Measurements from ENCODE around the gene SDHA. TPM values are rescaled to one million over a fixed set of nuclear protein-coding genes. Genes with fewer than 3 reads are reported as not detected.
A peak's percentile ranks its signal among the peaks of the same experiment; 100 is the strongest.

Gene SDHA
- total and polyA plus RNA-seq, 2 of the 8 experiments (the other 6 are each of a cell fraction or from before 2014, with no cell fraction given), result 59.7 to 87.3 TPM

DNA sequence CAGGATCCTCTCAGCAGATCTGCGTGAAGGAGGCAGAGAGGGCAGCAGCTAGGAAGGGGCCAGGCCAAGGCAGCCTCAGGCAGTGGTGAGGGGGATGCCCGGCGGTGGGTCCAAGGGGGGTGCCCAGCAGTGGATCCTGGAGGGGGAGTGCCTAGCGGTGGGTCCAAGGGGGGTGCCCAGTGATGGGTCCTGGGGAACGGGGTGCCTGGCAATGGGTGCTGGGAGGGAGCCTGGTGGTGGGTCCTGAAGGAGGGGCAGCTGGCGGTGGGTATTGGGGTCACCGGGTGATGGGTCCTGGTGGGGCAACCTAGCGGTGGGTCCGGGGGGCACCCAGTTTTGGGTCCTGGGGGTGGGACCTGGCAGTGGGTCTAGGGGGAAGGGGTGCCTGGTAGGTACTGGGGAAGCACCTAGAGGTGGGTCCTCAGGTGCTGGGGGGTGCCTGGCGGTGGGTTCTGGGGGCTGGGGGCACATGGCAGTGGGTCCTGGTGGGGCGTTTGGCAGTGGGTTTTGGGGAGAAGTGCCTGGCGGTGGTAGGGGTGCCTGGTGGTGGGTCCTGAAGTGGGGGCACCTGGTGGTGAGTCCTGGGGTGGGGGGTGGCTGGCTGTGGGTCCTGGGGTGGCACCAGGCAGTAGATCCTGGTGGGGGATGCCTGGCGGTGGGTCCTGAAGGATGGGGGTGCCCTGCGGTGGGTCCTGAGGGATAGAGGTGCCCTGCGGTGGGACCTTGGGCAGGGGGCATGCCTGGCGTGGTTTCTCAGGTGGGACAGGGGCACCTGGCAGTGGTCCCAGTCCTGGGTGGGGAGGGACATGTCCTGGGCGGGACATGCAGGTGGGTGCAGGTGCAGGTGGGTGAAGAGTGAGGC lies 24.9 kb upstream of the SDHA start:
- Histone ChIP-seq H2BK20ac (ENCODE audit: low read length) (no peak overlapping the region), H3K18ac (ENCODE audit: extremely low read depth, low read length) (no peak overlapping the region), H3K4me2 (ENCODE audit: insufficient read depth in 1 of 2, low read depth in 2 of 2, low read length in 2 of 2) (no peak overlapping the region), H2BK5ac (ENCODE audit: low read depth, low read length) (no peak overlapping the region), H4K5ac (ENCODE audit: insufficient read length, low read depth, low read length) (no peak overlapping the region), H3K23me2 (ENCODE audit: low read depth, low read length) (no peaks in the 10 kb centered on the region), H2BK15ac (ENCODE audit: low read length) (no peak overlapping the region), H3K4me1 (replicated peaks in 1 of 4; ENCODE audit: control insufficient read depth in 3 of 4, insufficient read depth in 4 of 4, low read length in 3 of 4) (peaks cover 0 to 9% (median 5%) of the 10 kb centered on the region in 4 experiments; a peak in 5 of 7 replicates), H4K20me1 (replicated peaks in 1 of 2; ENCODE audit: control insufficient read depth in 1 of 2, insufficient read depth in 2 of 2, low read length in 2 of 2) (peaks cover 0 to 10% of the 10 kb centered on the region in 2 experiments), H2BK120ac (replicated peaks; ENCODE audit: low read depth, low read length) (no peak overlapping the region), H4K91ac (replicated peaks; ENCODE audit: insufficient read length, low read length) (no peak overlapping the region), H2AFZ (ENCODE audit: low read length) (no peak overlapping the region), H3K56ac (replicated peaks; ENCODE audit: insufficient read length, low read depth, low read length) (no peak overlapping the region), H3K9me3 (ENCODE audit: insufficient read depth in 2 of 2, low read depth in 1 of 2, low read length in 1 of 2) (no peaks in the 10 kb centered on the region), H3K79me1 (ENCODE audit: low read depth, low read length) (no peaks in the 10 kb centered on the region; the same call in 1 of the 2 replicates), H3K23ac (ENCODE audit: insufficient read length) (no peak overlapping the region), H2AK5ac (ENCODE audit: low read depth, low read length) (no peak overlapping the region), H3K27ac (ENCODE audit: low read depth, low read length) (no peak overlapping the region), H2BK12ac (ENCODE audit: low read depth, low read length) (no peak overlapping the region), H3K4ac (replicated peaks; ENCODE audit: insufficient read length, low read depth, low read length) (no peak overlapping the region), H3K79me2 (ENCODE audit: control insufficient read depth in 1 of 2, insufficient read depth in 2 of 2, low read length in 2 of 2) (no peaks in the 10 kb centered on the region), H4K8ac (ENCODE audit: extremely low read depth, insufficient read depth, low read length) (peak overlapping the region; percentile 25; the same call in 1 of the 2 replicates), H3K9ac (replicated peaks in 1 of 4; ENCODE audit: extremely low read depth in 1 of 4, low read depth in 3 of 4, low read length in 3 of 4) (no peak overlapping the region), H3K14ac (ENCODE audit: insufficient read length) (no peak overlapping the region), H3K27me3 (replicated peaks in 1 of 4; ENCODE audit: control insufficient read depth in 3 of 4, extremely low read depth in 1 of 4, insufficient read depth in 3 of 4, low read length in 3 of 4) (no peaks in the 10 kb centered on the region), H3K36me3 (ENCODE audit: control insufficient read depth in 2 of 4, insufficient read depth in 4 of 4, low read length in 3 of 4) (no peaks in the 10 kb centered on the region), H3K4me3 (ENCODE audit: extremely low read depth in 1 of 4, insufficient read depth in 2 of 4, low read depth in 3 of 4, low read length in 4 of 4) (no peak overlapping the region)
- no peak for TF ChIP-seq BCL11A (IDR thresholded peaks at IDR 0.05; ENCODE audit: low read depth in 2 of 2, low read length in 2 of 2)
- no peak for TF ChIP-seq CBX8 (IDR thresholded peaks at IDR 0.05; ENCODE audit: borderline replicate concordance, low read depth, low read length)
- no peak for TF ChIP-seq EGR1 (IDR thresholded peaks at IDR 0.05; ENCODE audit: borderline replicate concordance, low read depth, low read length)
- TF ChIP-seq EP300 (IDR thresholded peaks at IDR 0.05; ENCODE audit: borderline replicate concordance in 1 of 2, low read depth in 2 of 2, low read length in 2 of 2), result no peak
- TF ChIP-seq RBBP5 (IDR thresholded peaks at IDR 0.05; ENCODE audit: borderline replicate concordance, low read depth, low read length), result no peak
- no peak for TF ChIP-seq SIX5 (IDR thresholded peaks at IDR 0.05; ENCODE audit: low read depth, low read length)
- TF ChIP-seq SAP30 (IDR thresholded peaks at IDR 0.05; ENCODE audit: insufficient read depth, insufficient replicate concordance, low read length), result no peak
- no peak for TF ChIP-seq ASH2L (IDR thresholded peaks at IDR 0.05; ENCODE audit: low read length)
- no peak for TF ChIP-seq JUN (IDR thresholded peaks at IDR 0.05; ENCODE audit: low read depth, low read length)
- TF ChIP-seq ATF3 (IDR thresholded peaks at IDR 0.05; ENCODE audit: insufficient read depth, low read depth, low read length), result no peak
- no peak for DNase-seq (ENCODE audit: low read depth in 1 of 2, low spot score in 2 of 2)
- WGBS, 2 experiments (ENCODE audit: extremely low coverage in 1 of 2, insufficient coverage in 1 of 2, insufficient read length in 1 of 2, insufficient replicate concordance in 2 of 2, low coverage in 1 of 2, low lambda C conversion rate in 2 of 2, missing lambda C conversion rate in 1 of 2), result 99% methylated on average over 7 of the region's 17 CpGs; no CpG with 5 or more reads in 1 of the 2 experiments
- CTCF ChIA-PET (ENCODE audit: partially characterized antibody), result interaction anchor here (0.7 to 1.9 kb wide), 4 partner anchors 10 to 123 kb away, joined by 3 to 5 read pairs (median 4); no protein-coding TSS in a partner anchor
- no peak for FAIRE-seq
- POLR2A ChIA-PET (ENCODE audit: partially characterized antibody), result interaction anchor here (0.8 to 3.1 kb wide), 3 partner anchors 10 to 25 kb away, joined by 4 to 11 read pairs (median 4); partner anchors contain the start of genes CCDC127 and SDHA
